Activated T-cell treated with anti-CD3 and anti-CD28 coated beads, Interleukin-2, amount 50 U/mL, for 24 hours (primary cell): Measurements from ENCODE around the gene DPPA2.

ENCODE experiments used
- DNase-seq: peaks from one replicate; pipeline ENCODE4 v3.0.0-alpha.2; 2020
- H3K27ac Mint-ChIP-seq: 2 replicates; pipeline ENCODE4 v1.8.0; 2020; ENCODE audit warnings: mild to moderate bottlenecking, mixed read lengths
- H3K27me3 Mint-ChIP-seq: 2 replicates; pipeline ENCODE4 v1.8.0; 2020; ENCODE audit warnings: mixed read lengths
- H3K36me3 Mint-ChIP-seq: 2 replicates; pipeline ENCODE4 v1.8.0; 2020; ENCODE audit warnings: low read depth, mixed read lengths
- H3K4me1 Mint-ChIP-seq: 2 replicates; pipeline ENCODE4 v1.8.0; 2020; ENCODE audit warnings: low read depth, mixed read lengths
- H3K4me3 Mint-ChIP-seq: 2 replicates; pipeline ENCODE4 v1.8.0; 2020; ENCODE audit warnings: mild to moderate bottlenecking, moderate library complexity, mixed read lengths
- H3K9me3 Mint-ChIP-seq: 2 replicates; pipeline ENCODE4 v1.8.0; 2020; ENCODE audit warnings: mixed read lengths

DPPA2 gene

DNA sequence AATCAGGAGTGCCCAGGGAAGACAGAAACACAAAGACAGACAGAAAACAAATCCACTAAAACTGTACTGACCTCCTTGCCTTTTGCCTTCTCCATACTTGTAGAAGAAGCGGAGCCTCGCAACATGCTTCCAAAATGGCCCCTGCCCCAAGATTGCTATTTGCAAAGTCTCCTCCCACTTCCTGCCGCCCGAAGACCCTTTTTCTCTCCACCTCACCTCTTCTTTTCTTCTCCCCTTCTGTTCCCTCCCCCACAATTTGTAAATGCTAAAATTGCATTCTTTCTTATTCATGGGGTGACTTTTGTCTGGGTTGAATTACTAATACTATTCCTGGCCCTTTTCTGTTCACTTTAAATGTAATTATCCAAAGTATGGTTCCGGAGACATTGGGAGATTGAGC, 21.1 kb upstream of the DPPA2 start, which contains the start of gene DPPA4:
Gene DPPA4, minus strand, starts transcription at position 154 of the 400 bp plus-strand sequence. Its CDS starts 29 bp downstream, at position 125.
- DNase-seq = no peak
- Mint-ChIP-seq H3K4me1 (peaks cover 13% of the 10 kb centered on the region), H3K27me3 (peaks cover 43% of the 10 kb centered on the region), H3K4me3 (peak within 1 kb of the TSS; percentile 74), H3K27ac (no peak within 1 kb of the TSS), H3K9me3 (no peaks in the 10 kb centered on the region), H3K36me3 (no peaks in the 10 kb centered on the region)

DNA sequence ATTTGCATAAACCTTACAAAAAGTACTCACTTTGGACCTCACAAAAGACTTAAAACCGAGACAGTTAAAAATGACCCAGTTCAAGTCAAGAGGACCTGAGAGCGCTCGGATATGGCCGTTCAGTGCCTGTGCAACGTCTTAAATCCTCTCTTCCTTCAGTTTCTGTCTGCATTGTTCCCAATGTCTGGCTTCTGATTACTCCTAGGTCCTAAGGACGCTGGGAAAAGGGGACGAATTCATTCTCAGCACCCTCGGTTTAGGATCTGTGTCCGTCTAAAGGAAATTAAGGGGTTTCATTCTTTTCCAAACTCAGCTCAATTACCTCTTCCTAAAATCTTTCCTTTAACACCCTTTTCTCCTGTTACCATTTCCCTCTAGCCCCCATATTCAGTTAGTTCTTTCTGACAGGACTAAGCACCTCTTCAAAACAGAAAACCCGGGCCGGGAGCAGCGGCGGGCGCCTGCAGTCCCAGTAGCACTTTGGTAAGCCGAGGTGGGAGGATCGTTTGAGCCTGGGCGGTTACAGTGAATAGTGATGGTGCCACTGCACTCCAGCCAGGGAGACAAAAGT, 20.1 kb upstream of the DPPA2 start:
- Mint-ChIP-seq H3K9me3 (no peaks in the 10 kb centered on the region), H3K27ac (no peak overlapping the region), H3K4me3 (peak overlapping the region; percentile 74)

DNA sequence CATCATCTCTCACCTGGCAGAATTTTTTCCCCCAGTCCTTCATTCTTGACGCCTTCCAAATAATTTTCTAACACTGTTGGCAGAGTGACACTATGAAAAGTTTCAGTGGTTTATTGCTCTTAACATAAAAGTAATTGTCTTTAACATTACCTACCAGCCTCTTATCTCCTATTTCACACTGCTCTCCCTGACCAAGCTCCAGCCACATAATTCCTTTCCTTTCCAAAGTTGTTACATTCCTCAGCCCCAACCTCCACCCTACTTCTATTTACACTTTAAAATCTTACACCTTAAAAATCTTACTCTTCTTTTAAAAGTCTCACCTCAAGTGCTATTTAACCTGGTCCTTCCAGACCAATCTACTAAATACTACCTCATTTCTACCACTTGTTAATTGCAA, 18.3 kb upstream of the DPPA2 start:
- Mint-ChIP-seq H3K9me3 (no peaks in the 10 kb centered on the region), H3K36me3 (no peaks in the 10 kb centered on the region), H3K27me3 (peaks cover 45% of the 10 kb centered on the region), H3K27ac (no peak overlapping the region), H3K4me1 (peaks cover 13% of the 10 kb centered on the region), H3K4me3 (no peak overlapping the region)
- no peak for DNase-seq

More for the DNA sequence above, 20.1 kb upstream of the DPPA2 start:
- peak; percentile 34 for DNase-seq
- Mint-ChIP-seq H3K36me3 (no peaks in the 10 kb centered on the region), H3K4me1 (peaks cover 13% of the 10 kb centered on the region), H3K27me3 (peaks cover 45% of the 10 kb centered on the region)

DNA sequence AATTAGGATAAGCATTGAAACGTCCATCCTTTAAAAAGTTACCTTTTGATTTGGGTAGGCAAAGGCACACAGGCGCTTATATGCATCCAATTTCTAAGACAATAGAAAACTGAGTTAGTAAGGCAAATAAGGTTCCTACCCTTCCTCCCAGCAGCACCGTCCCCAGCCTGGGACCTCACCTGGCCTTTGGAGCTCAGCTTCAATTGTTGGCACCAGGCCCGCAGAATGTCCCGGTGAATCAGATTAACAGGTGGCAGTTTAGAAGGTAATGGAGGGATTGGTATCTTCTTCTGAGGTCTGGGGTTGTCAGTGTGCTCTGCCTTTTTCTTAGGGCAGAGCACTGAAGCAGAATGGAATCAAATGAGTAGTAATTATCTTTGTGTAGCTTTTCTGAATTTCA, 15.4 kb upstream of the DPPA2 start:
- H3K27ac Mint-ChIP-seq = no peak overlapping the region
- peaks cover 6% of the 10 kb centered on the region for H3K4me1 Mint-ChIP-seq
- peaks cover 24% of the 10 kb centered on the region for H3K27me3 Mint-ChIP-seq
- no peaks in the 10 kb centered on the region for H3K36me3 Mint-ChIP-seq
- no peaks in the 10 kb centered on the region for H3K9me3 Mint-ChIP-seq
- DNase-seq = no peak
- no peak overlapping the region for H3K4me3 Mint-ChIP-seq

DNA sequence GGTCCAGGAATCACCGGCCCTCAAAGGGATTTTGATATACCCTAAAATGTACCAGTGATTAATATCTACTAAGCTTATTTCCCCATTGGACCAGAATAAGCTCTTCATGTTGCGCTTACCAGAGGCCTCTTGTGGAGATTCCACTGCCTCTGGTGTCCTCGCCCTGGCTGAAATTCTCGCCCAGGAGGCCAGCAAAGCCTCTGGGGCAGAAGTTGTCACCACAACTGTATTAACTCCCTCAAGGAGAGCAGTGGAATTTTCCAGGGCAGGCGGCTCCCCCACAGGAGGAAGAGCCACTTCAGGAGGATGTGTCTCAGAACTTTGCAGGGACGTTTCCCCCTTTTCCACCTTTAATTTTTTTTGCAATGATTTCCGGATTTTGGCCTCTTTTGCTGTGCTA, 14.1 kb upstream of the DPPA2 start:
- Mint-ChIP-seq H3K4me1 (no peaks in the 10 kb centered on the region), H3K4me3 (no peak overlapping the region), H3K9me3 (no peaks in the 10 kb centered on the region), H3K27ac (no peak overlapping the region), H3K27me3 (peaks cover 17% of the 10 kb centered on the region), H3K36me3 (no peaks in the 10 kb centered on the region)
- no peak for DNase-seq

DNA sequence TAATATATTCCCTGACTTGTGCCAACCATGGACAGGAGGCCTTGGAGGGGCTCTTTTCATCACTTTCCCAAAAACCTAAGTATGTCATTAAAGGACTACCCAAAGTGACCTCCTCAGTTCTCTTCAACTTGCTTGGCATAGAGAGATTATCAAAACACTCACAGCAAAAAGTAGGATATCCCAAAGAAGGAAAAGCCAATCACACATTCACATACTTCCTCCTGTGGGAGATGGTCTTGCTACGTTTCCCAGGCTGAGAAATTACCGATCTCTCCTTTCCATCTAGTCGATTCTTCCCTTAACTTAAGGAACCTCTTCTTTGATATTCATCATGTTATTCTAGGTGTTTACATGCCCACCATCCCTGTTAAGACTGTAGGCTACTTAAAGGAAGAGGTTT, 11.9 kb upstream of the DPPA2 start:
- Mint-ChIP-seq H3K9me3 (no peaks in the 10 kb centered on the region), H3K4me3 (no peak overlapping the region), H3K27me3 (peaks cover 10% of the 10 kb centered on the region), H3K27ac (no peak overlapping the region), H3K36me3 (no peaks in the 10 kb centered on the region), H3K4me1 (no peaks in the 10 kb centered on the region)
- DNase-seq = no peak

DNA sequence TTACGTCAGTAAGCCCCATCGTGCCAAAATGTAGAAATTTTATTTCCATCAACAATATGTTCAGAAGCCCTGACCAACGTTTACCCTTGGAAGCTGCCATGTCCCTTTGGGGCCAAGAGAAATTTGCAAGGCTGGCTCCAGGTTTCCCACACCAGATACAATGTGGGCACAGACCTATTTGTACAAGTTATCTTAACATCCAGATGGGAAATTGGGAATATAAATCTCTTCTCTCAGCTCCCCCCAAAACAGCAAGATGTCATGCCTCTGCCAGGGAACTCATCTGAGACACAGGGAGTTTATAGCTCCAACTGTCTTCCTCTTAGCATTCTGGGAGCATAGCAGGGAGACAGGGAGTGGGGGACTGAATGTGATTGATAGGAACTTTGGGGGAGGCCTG, 9.3 kb upstream of the DPPA2 start:
- Mint-ChIP-seq H3K36me3 (no peaks in the 10 kb centered on the region), H3K27me3 (peaks cover 7% of the 10 kb centered on the region), H3K27ac (no peak overlapping the region), H3K4me1 (no peaks in the 10 kb centered on the region), H3K4me3 (no peak overlapping the region), H3K9me3 (no peaks in the 10 kb centered on the region)
- no peak for DNase-seq

DNA sequence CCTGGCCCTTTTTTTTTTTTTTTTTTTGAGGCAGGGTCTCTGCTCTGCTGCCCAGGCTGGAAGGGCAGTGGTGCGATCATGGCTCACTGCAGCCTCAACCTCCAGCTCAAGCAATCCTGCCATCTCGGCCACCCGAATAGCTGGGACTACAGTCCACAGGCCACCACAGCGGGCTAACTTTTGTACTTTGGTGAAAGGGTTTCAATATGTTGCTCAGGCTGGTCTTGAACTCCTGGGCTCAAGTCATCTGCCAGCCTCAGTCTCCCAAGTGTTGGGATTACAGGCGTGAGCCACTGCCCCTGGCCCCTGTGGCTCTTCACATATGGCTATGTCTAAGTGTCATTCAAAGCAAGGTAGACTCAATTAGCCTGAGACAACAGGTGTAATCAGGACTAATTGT, 8.8 kb upstream of the DPPA2 start:
- Mint-ChIP-seq H3K27ac (no peak overlapping the region), H3K4me1 (no peaks in the 10 kb centered on the region), H3K9me3 (no peaks in the 10 kb centered on the region), H3K4me3 (no peak overlapping the region), H3K36me3 (no peaks in the 10 kb centered on the region), H3K27me3 (peaks cover 7% of the 10 kb centered on the region)
- no peak for DNase-seq

DNA sequence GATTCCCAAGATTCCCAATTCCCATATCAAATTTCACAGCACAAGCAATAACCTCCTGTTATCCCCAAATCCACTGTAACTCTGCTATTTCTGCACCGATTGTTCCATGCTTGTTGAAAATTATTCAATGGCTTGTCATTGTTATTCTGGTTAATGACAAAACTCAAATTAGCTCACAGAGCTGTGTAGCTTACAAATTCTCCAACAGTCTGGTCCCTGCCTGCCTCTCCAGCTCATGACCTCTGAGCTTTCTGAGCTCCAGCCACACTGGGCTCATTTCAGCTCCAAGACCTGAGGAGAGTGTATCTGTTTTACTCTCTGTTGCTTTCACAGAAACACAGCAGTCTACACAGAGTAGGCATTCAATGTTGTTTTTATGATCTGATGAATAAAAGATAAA, 3.3 kb downstream of the DPPA2 start:
- Mint-ChIP-seq H3K4me3 (no peak overlapping the region), H3K9me3 (no peaks in the 10 kb centered on the region), H3K4me1 (no peaks in the 10 kb centered on the region), H3K27me3 (no peaks in the 10 kb centered on the region), H3K27ac (no peak overlapping the region), H3K36me3 (no peaks in the 10 kb centered on the region)
- DNase-seq = no peak

DNA sequence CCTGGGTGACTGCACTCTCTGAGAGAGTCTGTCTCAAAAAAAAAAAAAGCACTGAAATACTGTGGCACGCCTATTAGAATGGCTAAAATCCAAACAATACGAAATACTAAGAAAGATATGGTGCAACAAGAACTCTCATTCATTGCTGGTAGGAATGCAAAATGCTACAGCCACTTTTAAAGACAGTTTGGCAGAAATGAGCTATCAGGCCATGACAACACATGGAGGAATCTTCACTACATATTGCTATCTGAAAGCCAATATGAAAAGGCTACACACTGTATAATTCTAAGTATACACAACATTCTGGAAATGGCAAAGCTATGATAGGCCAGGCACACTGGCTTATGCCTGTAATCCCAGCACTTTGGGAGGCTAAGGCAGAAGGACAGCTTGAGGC, 18.8 kb downstream of the DPPA2 start:
- Mint-ChIP-seq H3K4me1 (no peaks in the 10 kb centered on the region), H3K4me3 (no peak overlapping the region)
- no peak for DNase-seq

DNA sequence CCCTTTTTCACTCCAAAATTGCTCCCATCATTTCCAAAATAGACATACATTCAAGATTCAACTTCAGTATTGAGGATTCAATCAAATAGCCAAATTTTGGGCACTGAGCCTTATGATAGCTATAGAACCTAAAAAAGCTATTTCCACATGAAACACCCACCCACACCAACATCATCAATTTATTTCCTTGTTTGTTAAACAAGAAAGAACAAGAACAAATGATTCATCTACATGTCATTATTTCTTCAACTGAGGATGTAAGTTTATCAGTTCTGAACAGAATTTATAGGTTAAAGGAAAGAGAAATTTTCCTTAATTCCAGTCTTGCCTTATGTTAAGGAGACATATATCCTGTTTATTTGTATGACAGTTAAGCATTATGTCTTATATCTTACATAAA, 32.2 kb downstream of the DPPA2 start:
- Mint-ChIP-seq H3K4me1 (no peaks in the 10 kb centered on the region), H3K9me3 (no peaks in the 10 kb centered on the region), H3K27ac (no peak overlapping the region), H3K36me3 (no peaks in the 10 kb centered on the region), H3K27me3 (no peaks in the 10 kb centered on the region), H3K4me3 (no peak overlapping the region)
- DNase-seq = no peak

More for the DNA sequence above, 18.8 kb downstream of the DPPA2 start:
- Mint-ChIP-seq H3K27me3 (no peaks in the 10 kb centered on the region), H3K27ac (no peak overlapping the region), H3K9me3 (no peaks in the 10 kb centered on the region), H3K36me3 (no peaks in the 10 kb centered on the region)

DNA sequence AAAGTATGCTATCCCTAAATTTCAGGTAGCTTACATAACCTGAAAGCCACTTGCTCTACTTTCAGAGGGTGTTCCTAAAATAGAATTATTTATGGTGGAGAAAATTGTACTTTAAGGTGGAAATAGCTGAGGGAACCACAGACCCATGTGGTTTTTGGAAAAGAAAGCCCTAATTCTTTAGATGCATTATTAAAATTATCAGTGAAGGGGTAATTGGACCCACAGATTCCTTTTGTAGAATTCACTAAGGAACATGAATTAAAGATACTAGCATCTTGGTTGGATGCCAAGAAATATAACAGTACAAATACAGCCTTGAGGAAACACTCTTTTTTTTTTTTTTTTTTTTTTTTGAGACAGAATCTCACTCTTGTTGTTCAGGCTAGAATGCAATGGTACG, 37.8 kb downstream of the DPPA2 start:
- H3K4me1 Mint-ChIP-seq = no peaks in the 10 kb centered on the region
- no peak overlapping the region for H3K27ac Mint-ChIP-seq
- no peak overlapping the region for H3K4me3 Mint-ChIP-seq
- no peaks in the 10 kb centered on the region for H3K36me3 Mint-ChIP-seq
- H3K27me3 Mint-ChIP-seq = no peaks in the 10 kb centered on the region
- H3K9me3 Mint-ChIP-seq = no peaks in the 10 kb centered on the region
- no peak for DNase-seq

DNA sequence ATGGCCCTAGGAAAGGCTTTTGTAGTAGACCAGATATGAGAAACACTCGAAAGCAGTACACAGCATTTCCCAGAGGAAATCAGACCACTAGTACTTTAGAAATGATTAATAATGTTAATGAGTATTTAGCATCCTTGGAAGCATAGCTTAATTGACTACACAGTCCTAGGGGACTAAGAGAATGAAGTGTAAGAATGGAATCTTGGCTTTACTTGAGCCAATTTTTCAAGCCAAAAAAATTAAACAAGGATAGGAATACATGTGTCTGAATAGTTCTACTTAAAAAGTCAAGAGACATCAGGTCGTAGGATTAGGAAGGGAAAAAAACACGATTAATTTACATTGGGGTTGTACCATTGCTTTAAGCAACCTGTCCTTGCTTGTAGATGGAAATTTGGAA, 38.2 kb downstream of the DPPA2 start:
- Mint-ChIP-seq H3K4me1 (no peaks in the 10 kb centered on the region), H3K4me3 (no peak overlapping the region), H3K36me3 (no peaks in the 10 kb centered on the region), H3K27me3 (no peaks in the 10 kb centered on the region), H3K27ac (no peak overlapping the region), H3K9me3 (no peaks in the 10 kb centered on the region)
- DNase-seq = no peak

DNA sequence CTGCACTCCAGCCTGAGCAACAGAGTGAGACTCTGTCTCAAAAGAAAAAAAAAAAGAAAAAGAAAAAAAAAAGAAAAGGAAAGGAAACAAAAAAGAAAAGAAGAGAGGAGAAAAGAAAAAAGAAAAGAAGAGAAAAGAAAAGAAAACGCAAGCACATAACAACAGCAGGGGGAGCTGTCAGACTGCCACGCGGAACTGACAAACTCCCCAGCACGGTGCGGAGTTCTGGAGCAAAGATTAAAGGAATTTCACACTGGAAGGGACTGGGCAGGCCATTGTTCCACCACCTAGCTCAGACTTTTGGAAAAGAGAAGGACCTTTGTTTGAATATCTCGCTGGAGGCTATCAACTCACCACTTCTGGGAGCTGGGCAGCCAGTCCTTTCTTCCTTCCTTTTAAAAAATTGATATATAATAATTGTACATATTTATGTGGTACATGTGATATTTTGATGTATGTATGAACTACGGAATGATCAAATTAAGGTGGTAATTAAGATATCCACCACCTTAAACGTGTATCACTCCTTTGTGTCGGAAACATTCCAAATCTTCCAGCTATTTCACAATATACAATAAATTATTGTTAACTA, 40.5 kb downstream of the DPPA2 start:
- H3K4me3 Mint-ChIP-seq = no peak overlapping the region
- H3K27ac Mint-ChIP-seq = no peak overlapping the region
- no peaks in the 10 kb centered on the region for H3K36me3 Mint-ChIP-seq
- no peaks in the 10 kb centered on the region for H3K4me1 Mint-ChIP-seq
- no peak for DNase-seq
- H3K9me3 Mint-ChIP-seq = no peaks in the 10 kb centered on the region
- no peaks in the 10 kb centered on the region for H3K27me3 Mint-ChIP-seq

DNA sequence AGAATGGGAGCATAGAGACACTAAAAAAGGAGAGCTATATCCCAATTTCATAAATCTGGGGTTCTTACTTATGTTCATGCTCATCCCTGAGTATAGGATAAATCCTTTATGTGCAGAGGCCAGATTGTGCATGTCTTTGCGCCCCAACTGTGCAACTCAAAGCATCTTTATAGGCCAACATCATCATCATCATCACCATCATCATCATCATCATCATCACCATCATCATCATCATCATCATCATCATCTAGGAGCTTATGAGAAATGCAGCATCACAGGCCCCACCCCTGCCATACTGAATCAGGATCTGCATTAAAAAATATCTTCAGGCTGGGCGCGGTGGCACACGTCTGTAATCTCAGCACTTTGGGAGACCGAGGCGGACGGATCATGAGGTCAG, 45.5 kb downstream of the DPPA2 start:
- no peak overlapping the region for H3K27ac Mint-ChIP-seq
- H3K9me3 Mint-ChIP-seq = no peaks in the 10 kb centered on the region
- no peaks in the 10 kb centered on the region for H3K4me1 Mint-ChIP-seq
- no peaks in the 10 kb centered on the region for H3K27me3 Mint-ChIP-seq
- H3K4me3 Mint-ChIP-seq = no peak overlapping the region
- H3K36me3 Mint-ChIP-seq = no peaks in the 10 kb centered on the region
- no peak for DNase-seq
